Activated CD8-positive, alpha-beta memory T cell treated with anti-CD3 and anti-CD28 coated beads, Interleukin-2, amount 10 ng/mL, durations not matched to agents 7 days and 5 days (primary cell): ENCODE results near the gene PROX1. TPM values are rescaled to one million over a fixed set of nuclear protein-coding genes. Genes with fewer than 3 reads are reported as not detected.
"Not testable (repeated sequence)": the region's sequence is repeated elsewhere in the genome, so short reads cannot be mapped to it uniquely, and the experiment has no call there.

ENCODE experiments used
- ATAC-seq: fragments of 150-1000 bp; cut with Tn5 transposase; one replicate; pipeline ENCODE4 v1.10.0; 2021; ENCODE audit warnings: moderate library complexity
- CTCF ChIA-PET: fragments of 350-600 bp; sonication (Branson Sonifier 250); formaldehyde crosslinking; loops from one replicate; lab custom pipeline; 2021; ENCODE audit warnings: antibody characterized with exemption; lab: Charles Lee
- DNase-seq: peaks from one replicate; pipeline ENCODE4 v3.0.0-alpha.2; 2020
- H3K27ac Mint-ChIP-seq: one replicate; pipeline ENCODE4 v1.8.0; 2021; ENCODE audit warnings: mild to moderate bottlenecking, mixed read lengths
- H3K27me3 Mint-ChIP-seq: one replicate; pipeline ENCODE4 v1.8.0; 2021; ENCODE audit warnings: mixed read lengths
- H3K36me3 Mint-ChIP-seq: one replicate; pipeline ENCODE4 v1.8.0; 2021; ENCODE audit warnings: mild to moderate bottlenecking, mixed read lengths
- H3K4me1 Mint-ChIP-seq: one replicate; pipeline ENCODE4 v1.8.0; 2021; ENCODE audit warnings: mixed read lengths
- H3K4me3 Mint-ChIP-seq: one replicate; pipeline ENCODE4 v1.8.0; 2021; ENCODE audit warnings: mild to moderate bottlenecking, moderate library complexity, mixed read lengths
- H3K9me3 Mint-ChIP-seq: one replicate; pipeline ENCODE4 v1.8.0; 2022; ENCODE audit warnings: low read depth, mixed read lengths
- total RNA-seq, 2 experiments: library from RNA; stranded (reverse); gene quantifications; one replicate each; pipeline ENCODE4 v1.2.3, GENCODE V29; 2021

The PROX1 gene
- total RNA-seq, 2 experiments from 2014 or later, result not detected

- Mint-ChIP-seq H3K27ac (no peak overlapping the region), H3K4me1 (no peaks in the 10 kb centered on the region)
- CTCF ChIA-PET, result no interaction called here
These were observed 80.3 kb downstream of the PROX1 start for GRCh38 chr1:214067853-214068703.

GRCh38 chr1:214068979-214069378 is 81.2 kb downstream of the PROX1 start:
- CTCF ChIA-PET, result no interaction called here
- Mint-ChIP-seq H3K4me1 (no peaks in the 10 kb centered on the region), H3K27ac (no peak overlapping the region)

More at GRCh38 chr1:214067853-214068703, 80.3 kb downstream of the PROX1 start:
- no peak for ATAC-seq
- DNase-seq, result no peak
- Mint-ChIP-seq H3K4me3 (no peak overlapping the region), H3K27me3 (no peaks in the 10 kb centered on the region), H3K9me3 (no peaks in the 10 kb centered on the region), H3K36me3 (no peaks in the 10 kb centered on the region)

GRCh38 chr1:214071469-214071868 is 83.7 kb downstream of the PROX1 start:
- DNase-seq (no peak), ATAC-seq (no peak)

More at GRCh38 chr1:214068979-214069378, 81.2 kb downstream of the PROX1 start:
- no peak for ATAC-seq
- no peak overlapping the region for H3K4me3 Mint-ChIP-seq
- H3K36me3 Mint-ChIP-seq, result no peaks in the 10 kb centered on the region
- H3K27me3 Mint-ChIP-seq, result no peaks in the 10 kb centered on the region
- H3K9me3 Mint-ChIP-seq, result no peaks in the 10 kb centered on the region
- no peak for DNase-seq

DNA sequence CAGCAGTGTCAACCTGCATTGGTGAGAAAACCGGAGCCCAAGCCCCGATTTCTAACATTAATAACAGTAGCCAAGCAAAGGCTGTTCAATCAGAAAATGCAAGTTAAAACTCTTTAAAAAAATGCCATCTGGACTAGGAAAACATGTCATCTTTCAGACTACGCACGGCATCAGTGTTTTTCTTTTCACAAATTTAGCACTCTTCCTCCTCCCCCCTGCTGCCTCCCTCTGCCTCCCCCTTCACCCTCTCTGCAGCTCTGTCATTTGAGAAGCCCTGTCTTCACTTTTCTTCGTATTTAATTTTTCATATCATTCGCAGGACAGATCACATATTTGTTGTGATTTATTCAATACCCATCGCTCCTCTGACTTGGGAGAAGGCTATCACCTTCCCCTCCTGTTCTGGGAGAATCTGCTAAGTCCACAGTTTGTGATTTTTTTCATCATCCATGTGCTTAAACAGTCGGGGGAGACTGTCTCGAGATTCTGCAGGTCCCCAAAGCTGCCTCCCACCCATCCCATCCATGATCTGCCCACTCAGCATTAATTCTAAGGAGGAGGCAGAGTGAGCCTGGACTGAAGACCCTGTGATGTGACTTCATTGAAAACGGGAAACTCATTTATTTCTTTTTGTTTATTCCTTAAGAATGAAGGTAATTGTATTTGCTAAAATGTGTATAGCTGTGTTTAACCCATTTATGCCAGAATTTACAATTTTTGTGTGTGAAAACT is 84.8 kb downstream of the PROX1 start:
- CTCF ChIA-PET, result no interaction called here
- no peaks in the 10 kb centered on the region for H3K4me1 Mint-ChIP-seq
- DNase-seq (no peak), ATAC-seq (no peak)
- H3K4me3 Mint-ChIP-seq, result no peak overlapping the region
- no peaks in the 10 kb centered on the region for H3K36me3 Mint-ChIP-seq
- H3K27ac Mint-ChIP-seq, result no peak overlapping the region
- H3K27me3 Mint-ChIP-seq, result no peaks in the 10 kb centered on the region
- H3K9me3 Mint-ChIP-seq, result no peaks in the 10 kb centered on the region

More at GRCh38 chr1:214071469-214071868, 83.7 kb downstream of the PROX1 start:
- Mint-ChIP-seq H3K4me1 (no peaks in the 10 kb centered on the region), H3K36me3 (no peaks in the 10 kb centered on the region), H3K9me3 (no peaks in the 10 kb centered on the region), H3K4me3 (no peak overlapping the region), H3K27ac (no peak overlapping the region), H3K27me3 (no peaks in the 10 kb centered on the region)
- CTCF ChIA-PET, result no interaction called here

GRCh38 chr1:214074477-214074876 is 86.7 kb downstream of the PROX1 start:
- Mint-ChIP-seq H3K4me3 (no peak overlapping the region), H3K36me3 (no peaks in the 10 kb centered on the region), H3K4me1 (no peaks in the 10 kb centered on the region), H3K27ac (no peak overlapping the region), H3K9me3 (peaks cover 2% of the 10 kb centered on the region), H3K27me3 (no peaks in the 10 kb centered on the region)
- CTCF ChIA-PET, result no interaction called here
- no peak for ATAC-seq
- DNase-seq, result no peak

DNA sequence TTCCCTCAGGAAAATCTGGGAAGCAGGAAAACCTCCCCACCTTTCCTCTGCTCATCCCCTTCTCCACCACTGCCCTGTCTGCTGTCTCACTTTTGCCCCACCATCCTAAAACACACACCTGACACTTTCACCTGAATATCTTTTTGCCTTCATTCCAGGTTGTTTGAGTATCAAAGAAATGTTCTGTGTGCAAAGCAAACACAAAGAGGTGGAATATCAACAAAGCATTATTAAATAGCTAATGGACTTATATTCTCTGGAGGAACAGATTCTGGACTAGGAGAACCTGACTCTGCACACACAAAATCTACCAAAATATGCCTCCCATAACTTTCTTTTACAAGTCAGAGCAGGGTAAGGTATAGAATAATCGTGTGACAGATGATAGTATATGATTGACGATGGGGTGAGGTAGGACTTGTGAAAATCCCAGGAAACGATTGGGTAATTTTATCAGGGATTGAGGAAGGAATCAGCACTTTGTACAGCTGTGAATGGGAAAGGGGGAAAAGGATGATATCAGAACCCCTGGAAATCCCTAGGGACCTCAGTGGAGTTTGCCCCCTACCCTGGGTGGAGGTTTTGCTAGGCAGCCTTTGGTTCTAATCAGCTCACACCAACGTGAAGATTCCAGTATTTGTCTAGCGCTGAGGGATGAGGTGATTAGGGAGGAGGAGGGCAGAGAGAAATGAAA is 87.7 kb downstream of the PROX1 start:
- DNase-seq, result no peak
- Mint-ChIP-seq H3K4me3 (no peak overlapping the region), H3K36me3 (no peaks in the 10 kb centered on the region), H3K27ac (no peak overlapping the region), H3K9me3 (peaks cover 2% of the 10 kb centered on the region), H3K27me3 (no peaks in the 10 kb centered on the region), H3K4me1 (no peaks in the 10 kb centered on the region)
- CTCF ChIA-PET, result no interaction called here
- no peak for ATAC-seq

DNA sequence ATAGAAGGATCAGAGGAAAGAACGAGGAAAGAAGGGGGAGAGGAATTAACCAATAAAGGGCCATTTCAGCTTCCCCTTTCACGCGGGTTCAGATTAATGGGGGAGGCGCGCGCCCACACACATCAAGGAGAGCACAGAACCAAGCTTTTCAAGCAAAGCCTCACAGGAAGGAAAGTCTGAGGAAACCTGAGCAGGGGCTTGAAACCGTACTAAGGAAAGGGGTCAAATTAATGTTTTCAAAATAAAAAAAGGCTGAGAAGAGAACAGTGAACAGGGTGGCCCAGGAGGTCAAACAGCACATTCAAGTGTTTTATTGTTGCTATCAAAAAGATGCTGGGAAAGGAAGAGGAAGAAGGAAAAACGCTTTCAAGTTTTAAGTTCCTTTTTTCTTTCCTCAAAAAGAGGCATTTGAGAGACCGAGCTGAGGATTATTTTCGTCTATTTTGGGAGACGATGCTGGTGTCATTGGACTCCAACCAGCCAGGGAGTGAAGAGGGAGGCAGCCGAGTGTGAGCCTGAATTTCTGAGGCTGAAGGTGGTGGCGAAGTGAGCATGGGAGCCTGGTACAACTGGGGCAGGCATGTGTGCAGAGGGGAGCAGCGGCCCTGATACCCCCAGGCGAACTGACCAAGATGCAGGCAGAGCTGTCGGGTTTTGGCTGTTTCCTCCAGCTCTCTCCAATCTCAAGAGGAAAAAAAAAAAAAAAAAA is 88.4 kb downstream of the PROX1 start:
- H3K9me3 Mint-ChIP-seq, result peaks cover 2% of the 10 kb centered on the region
- H3K4me3 Mint-ChIP-seq, result no peak overlapping the region
- H3K36me3 Mint-ChIP-seq, result no peaks in the 10 kb centered on the region
- H3K27me3 Mint-ChIP-seq, result no peaks in the 10 kb centered on the region
- H3K27ac Mint-ChIP-seq, result no peak overlapping the region
- H3K4me1 Mint-ChIP-seq, result no peaks in the 10 kb centered on the region
- no peak for ATAC-seq
- CTCF ChIA-PET, result no interaction called here
- DNase-seq, result no peak

DNA sequence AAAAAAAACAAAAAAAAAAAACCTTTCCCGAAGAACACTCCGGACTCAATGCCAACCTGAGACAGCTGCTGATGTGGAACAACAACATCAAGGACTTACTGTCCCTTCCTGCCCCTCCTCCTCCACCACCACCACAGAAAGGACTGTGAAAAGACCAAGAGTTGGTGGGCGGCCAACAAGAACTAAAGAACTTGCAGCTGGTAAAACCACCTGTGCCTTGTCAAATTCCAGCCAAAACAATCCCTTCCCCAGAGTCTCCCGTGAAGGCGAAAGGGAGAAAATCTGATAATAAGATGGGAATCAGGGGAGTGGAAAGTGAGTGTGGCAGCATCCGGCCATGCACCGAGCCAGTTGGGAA is 88.9 kb downstream of the PROX1 start:
- ATAC-seq, result no peak
- no peaks in the 10 kb centered on the region for H3K36me3 Mint-ChIP-seq
- no peak for DNase-seq
- H3K4me3 Mint-ChIP-seq, result no peak overlapping the region
- peaks cover 2% of the 10 kb centered on the region for H3K9me3 Mint-ChIP-seq
- no peak overlapping the region for H3K27ac Mint-ChIP-seq
- CTCF ChIA-PET, result no interaction called here
- no peaks in the 10 kb centered on the region for H3K27me3 Mint-ChIP-seq
- H3K4me1 Mint-ChIP-seq, result no peaks in the 10 kb centered on the region

GRCh38 chr1:214078950-214079349 is 91.2 kb downstream of the PROX1 start:
- H3K27ac Mint-ChIP-seq, result no peak overlapping the region
- no peaks in the 10 kb centered on the region for H3K36me3 Mint-ChIP-seq
- no peaks in the 10 kb centered on the region for H3K27me3 Mint-ChIP-seq
- DNase-seq (no peak), ATAC-seq (no peak)
- H3K4me1 Mint-ChIP-seq, result no peaks in the 10 kb centered on the region
- CTCF ChIA-PET, result no interaction called here
- H3K9me3 Mint-ChIP-seq, result peaks cover 2% of the 10 kb centered on the region
- no peak overlapping the region for H3K4me3 Mint-ChIP-seq

DNA sequence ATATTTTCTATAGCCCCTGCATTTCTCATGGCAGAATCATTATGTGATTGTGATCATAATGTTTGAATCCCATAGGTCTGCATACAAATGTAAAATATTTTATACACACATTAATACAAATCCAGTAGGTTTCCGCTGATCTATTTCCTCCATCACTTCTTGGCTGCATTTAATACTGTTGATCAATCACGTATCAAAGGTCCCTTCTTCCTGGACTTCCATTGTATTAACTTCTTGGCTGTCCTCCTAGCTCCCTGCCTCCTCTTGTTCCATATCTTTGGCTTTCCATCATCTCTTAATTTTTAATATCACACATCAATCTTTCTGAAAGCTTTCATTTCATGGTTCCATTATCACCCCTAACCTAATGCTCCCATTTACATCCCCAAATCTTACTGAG is 97.6 kb downstream of the PROX1 start:
- Mint-ChIP-seq H3K4me3 (no peak overlapping the region), H3K27me3 (no peaks in the 10 kb centered on the region), H3K9me3 (no peaks in the 10 kb centered on the region), H3K36me3 (no peaks in the 10 kb centered on the region), H3K4me1 (no peaks in the 10 kb centered on the region), H3K27ac (no peak overlapping the region)
- ATAC-seq, result no peak
- CTCF ChIA-PET, result no interaction called here
- no peak for DNase-seq

- no peaks in the 10 kb centered on the region for H3K36me3 Mint-ChIP-seq
These were observed 99.2 kb downstream of the PROX1 start for GRCh38 chr1:214086945-214087344.

GRCh38 chr1:214089003-214089402 is 101.2 kb downstream of the PROX1 start:
- H3K36me3 Mint-ChIP-seq, H3K9me3 Mint-ChIP-seq, DNase-seq, H3K4me3 Mint-ChIP-seq, H3K27me3 Mint-ChIP-seq, CTCF ChIA-PET, H3K4me1 Mint-ChIP-seq, ATAC-seq, H3K27ac Mint-ChIP-seq: not testable (repeated sequence)

More at GRCh38 chr1:214086945-214087344, 99.2 kb downstream of the PROX1 start:
- no peak overlapping the region for H3K4me3 Mint-ChIP-seq
- no peaks in the 10 kb centered on the region for H3K9me3 Mint-ChIP-seq
- H3K4me1 Mint-ChIP-seq, result no peaks in the 10 kb centered on the region
- CTCF ChIA-PET, result no interaction called here
- H3K27ac Mint-ChIP-seq, result no peak overlapping the region
- ATAC-seq, result no peak
- DNase-seq, result no peak
- no peaks in the 10 kb centered on the region for H3K27me3 Mint-ChIP-seq
